ENCODE measurements around the gene SPAG9.

GRCh38 chr17:51135956-51136355 lies 15.3 kb upstream of the SPAG9 start:
- no peak for TF ChIP-seq POLR2A (IDR thresholded peaks at IDR 0.05)
- no peak for TF ChIP-seq CTCF (IDR thresholded peaks at IDR 0.05)
